Natural killer cell (primary cell): ENCODE data around the gene CHST12. TPM values are rescaled to one million over a fixed set of nuclear protein-coding genes. Genes with fewer than 3 reads are reported as not detected.

Source experiments
- ATAC-seq, 3 donors: fragments of 150-1000 bp in 2 of 3; fragments of 200-7000 bp in 1 of 3; cut with Tn5 transposase; 1 replicate in 1 of 3; 2 replicates in 2 of 3; pipeline ENCODE4 v1.10.0; 2021; ENCODE audit warnings: mild to moderate bottlenecking in 2 of 3, moderate library complexity in 2 of 3
- DNase-seq, 2 donors: peaks; one replicate each; pipeline versions ENCODE4 v3.0.0 to v3.0.0-alpha.2; 2013 to 2021; ENCODE audit warnings: mixed read lengths in 1 of 2
- H3K27ac ChIP-seq: one replicate; pipeline ENCODE4 v1.5.1; 2013; ENCODE audit warnings: mild to moderate bottlenecking, low read length
- H3K27me3 ChIP-seq: one replicate; pipeline ENCODE4 v1.6.1; 2013; ENCODE audit warnings: low read length; ENCODE audit not compliant: control insufficient read depth, insufficient read depth
- H3K36me3 ChIP-seq: one replicate; pipeline ENCODE4 v1.6.1; 2013; ENCODE audit warnings: low read length; ENCODE audit not compliant: control insufficient read depth, insufficient read depth
- H3K4me1 ChIP-seq: one replicate; pipeline ENCODE4 v1.6.1; 2013; ENCODE audit warnings: low read length; ENCODE audit not compliant: control insufficient read depth, insufficient read depth
- H3K4me3 ChIP-seq: one replicate; pipeline ENCODE4 v1.5.1; 2013; ENCODE audit warnings: low read length
- H3K9me3 ChIP-seq: one replicate; pipeline ENCODE4 v1.6.1; 2013; ENCODE audit warnings: low read length; ENCODE audit not compliant: control insufficient read depth, insufficient read depth
- H3K27ac Mint-ChIP-seq, 2 donors: one replicate each; pipeline ENCODE4 v1.8.0; 2022; ENCODE audit warnings: mild to moderate bottlenecking in 2 of 2, mixed read lengths in 2 of 2, moderate library complexity in 1 of 2
- H3K27me3 Mint-ChIP-seq, 2 donors: one replicate each; pipeline ENCODE4 v1.8.0; 2022; ENCODE audit warnings: low read depth in 2 of 2, mixed read lengths in 2 of 2
- H3K36me3 Mint-ChIP-seq: one replicate; pipeline ENCODE4 v1.8.0; 2022; ENCODE audit warnings: mixed read lengths
- H3K4me1 Mint-ChIP-seq, 2 donors: one replicate each; pipeline ENCODE4 v1.8.0; 2022; ENCODE audit warnings: mixed read lengths in 2 of 2
- H3K4me3 Mint-ChIP-seq: one replicate; pipeline ENCODE4 v1.8.0; 2022; ENCODE audit warnings: mild to moderate bottlenecking, moderate library complexity, mixed read lengths
- H3K9me3 Mint-ChIP-seq, 2 donors: one replicate each; pipeline ENCODE4 v1.8.0; 2022; ENCODE audit warnings: mixed read lengths in 2 of 2
- WGBS: methylation state at CpG from one replicate; pipeline ENCODE4 v1.1.7; 2013; ENCODE audit warnings: missing lambda C conversion rate; ENCODE audit not compliant: insufficient coverage; 5-methylcytosine and 5-hydroxymethylcytosine counted together
- intact Hi-C: fragments of 100-400 bp; cut with micrococcal nuclease; formaldehyde crosslinking; loops from one replicate; pipeline ENCODE4 v1.14.2; 2022
- total RNA-seq, 4 donors: library from RNA; stranded (reverse); fragments of 120-200 nt in 1 of 4; gene quantifications; one replicate each; pipeline versions ENCODE4 v1.2.3 to v1.2.4, GENCODE V29; 2013 to 2022
- TF ChIP-seq, protein P1 (sequence below): fragments of 200-600 bp; IDR thresholded peaks from one replicate; pipeline ENCODE4 v1.8.0; 2022; ENCODE audit warnings: antibody characterized with exemption

Gene CHST12
- total RNA-seq, 3 donors from 2014 or later (not counting 1 experiment from before 2014, with no cell fraction given): 102 to 159 (median 124) TPM

DNA sequence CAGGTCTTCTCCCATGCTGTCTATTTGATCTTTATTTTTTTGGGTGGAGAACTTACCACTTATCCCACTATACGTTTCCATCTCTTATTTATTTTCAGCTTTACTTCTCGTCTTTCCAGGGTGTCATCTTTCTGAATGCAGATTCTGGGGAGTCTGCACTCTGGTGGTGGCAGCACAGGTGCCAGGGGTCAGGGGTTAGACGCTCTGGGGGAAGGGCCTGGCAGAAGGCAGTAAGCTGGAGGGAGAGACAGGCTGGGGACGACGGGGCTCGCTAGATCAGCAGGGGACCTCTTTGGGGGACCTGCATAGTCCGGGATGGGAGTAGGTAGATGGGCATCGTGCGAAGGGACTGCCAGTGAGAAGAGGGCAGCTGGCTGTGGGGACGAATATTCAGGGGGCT is 22.3 kb downstream of the CHST12 start:
- H3K4me1 ChIP-seq: peaks cover 64% of the 10 kb centered on the region
- no peaks in the 10 kb centered on the region for H3K27me3 ChIP-seq
- Mint-ChIP-seq H3K27ac (peak overlapping the region; percentile 65 to 76), H3K9me3 (no peaks in the 10 kb centered on the region), H3K36me3 (peaks cover 1% of the 10 kb centered on the region), H3K4me1 (peaks cover 65 to 68% of the 10 kb centered on the region in 2 donors), H3K27me3 (no peaks in the 10 kb centered on the region), H3K4me3 (no peak overlapping the region)
- peaks cover 3% of the 10 kb centered on the region for H3K9me3 ChIP-seq
- intact Hi-C loops: no loop called here
- H3K4me3 ChIP-seq: no peak overlapping the region
- 94% methylated on average over 9 of the region's 10 CpGs for WGBS
- TF ChIP-seq, protein P1, sequence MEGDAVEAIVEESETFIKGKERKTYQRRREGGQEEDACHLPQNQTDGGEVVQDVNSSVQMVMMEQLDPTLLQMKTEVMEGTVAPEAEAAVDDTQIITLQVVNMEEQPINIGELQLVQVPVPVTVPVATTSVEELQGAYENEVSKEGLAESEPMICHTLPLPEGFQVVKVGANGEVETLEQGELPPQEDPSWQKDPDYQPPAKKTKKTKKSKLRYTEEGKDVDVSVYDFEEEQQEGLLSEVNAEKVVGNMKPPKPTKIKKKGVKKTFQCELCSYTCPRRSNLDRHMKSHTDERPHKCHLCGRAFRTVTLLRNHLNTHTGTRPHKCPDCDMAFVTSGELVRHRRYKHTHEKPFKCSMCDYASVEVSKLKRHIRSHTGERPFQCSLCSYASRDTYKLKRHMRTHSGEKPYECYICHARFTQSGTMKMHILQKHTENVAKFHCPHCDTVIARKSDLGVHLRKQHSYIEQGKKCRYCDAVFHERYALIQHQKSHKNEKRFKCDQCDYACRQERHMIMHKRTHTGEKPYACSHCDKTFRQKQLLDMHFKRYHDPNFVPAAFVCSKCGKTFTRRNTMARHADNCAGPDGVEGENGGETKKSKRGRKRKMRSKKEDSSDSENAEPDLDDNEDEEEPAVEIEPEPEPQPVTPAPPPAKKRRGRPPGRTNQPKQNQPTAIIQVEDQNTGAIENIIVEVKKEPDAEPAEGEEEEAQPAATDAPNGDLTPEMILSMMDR: no peak
- H3K36me3 ChIP-seq: peaks cover 11% of the 10 kb centered on the region
- no peak overlapping the region for H3K27ac ChIP-seq
- ATAC-seq (no peak), DNase-seq (no peak)

DNA sequence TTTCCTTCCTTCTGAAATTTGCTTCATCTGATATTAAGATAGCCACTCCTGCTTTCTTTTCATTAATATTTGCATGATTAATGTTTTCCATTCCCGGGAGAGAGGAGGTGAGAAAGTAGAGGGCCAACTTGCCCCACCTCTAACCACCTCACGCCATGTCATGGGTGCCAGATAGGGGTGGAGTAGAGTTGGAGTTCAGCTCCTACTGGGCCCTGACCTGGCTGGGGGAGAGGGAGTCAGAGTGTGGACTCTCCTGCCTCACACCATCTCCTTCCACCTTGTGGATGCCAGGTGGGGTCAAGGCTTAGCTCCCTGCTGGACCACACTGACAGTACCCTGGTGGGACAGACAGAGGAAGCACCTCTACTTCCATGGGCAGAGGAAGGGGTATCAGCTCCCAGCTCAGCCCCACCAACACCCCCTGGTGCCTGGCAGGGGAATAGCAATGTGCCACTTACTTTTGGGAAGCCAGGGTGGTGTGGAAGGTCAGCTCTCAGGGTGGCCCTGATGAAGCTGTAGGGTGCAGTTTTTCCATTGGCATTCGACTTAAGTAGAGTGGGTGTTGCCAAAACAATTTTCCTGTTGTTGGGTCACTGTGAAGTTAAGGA is 28.0 kb downstream of the CHST12 start:
- TF ChIP-seq, protein P1: peak; percentile 62
- 76% methylated on average over 3 of the region's 3 CpGs for WGBS
- peaks cover 3% of the 10 kb centered on the region in 2 donors for H3K9me3 Mint-ChIP-seq

DNA sequence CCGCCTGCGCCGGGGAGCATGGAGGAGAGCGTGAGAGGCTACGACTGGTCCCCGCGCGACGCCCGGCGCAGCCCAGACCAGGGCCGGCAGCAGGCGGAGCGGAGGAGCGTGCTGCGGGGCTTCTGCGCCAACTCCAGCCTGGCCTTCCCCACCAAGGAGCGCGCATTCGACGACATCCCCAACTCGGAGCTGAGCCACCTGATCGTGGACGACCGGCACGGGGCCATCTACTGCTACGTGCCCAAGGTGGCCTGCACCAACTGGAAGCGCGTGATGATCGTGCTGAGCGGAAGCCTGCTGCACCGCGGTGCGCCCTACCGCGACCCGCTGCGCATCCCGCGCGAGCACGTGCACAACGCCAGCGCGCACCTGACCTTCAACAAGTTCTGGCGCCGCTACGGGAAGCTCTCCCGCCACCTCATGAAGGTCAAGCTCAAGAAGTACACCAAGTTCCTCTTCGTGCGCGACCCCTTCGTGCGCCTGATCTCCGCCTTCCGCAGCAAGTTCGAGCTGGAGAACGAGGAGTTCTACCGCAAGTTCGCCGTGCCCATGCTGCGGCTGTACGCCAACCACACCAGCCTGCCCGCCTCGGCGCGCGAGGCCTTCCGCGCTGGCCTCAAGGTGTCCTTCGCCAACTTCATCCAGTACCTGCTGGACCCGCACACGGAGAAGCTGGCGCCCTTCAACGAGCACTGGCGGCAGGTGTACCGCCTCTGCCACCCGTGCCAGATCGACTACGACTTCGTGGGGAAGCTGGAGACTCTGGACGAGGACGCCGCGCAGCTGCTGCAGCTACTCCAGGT is 29.7 kb downstream of the CHST12 start:
- WGBS: 98% methylated on average over 85 of the region's 85 CpGs
- Histone ChIP-seq H3K36me3 (peaks cover 53% of the 10 kb centered on the region), H3K4me3 (no peak overlapping the region), H3K27me3 (no peaks in the 10 kb centered on the region), H3K27ac (no peak overlapping the region), H3K4me1 (peaks cover 20% of the 10 kb centered on the region), H3K9me3 (peaks cover 8% of the 10 kb centered on the region)
- Mint-ChIP-seq H3K36me3 (peaks cover 7% of the 10 kb centered on the region), H3K9me3 (peaks cover 3% of the 10 kb centered on the region in 2 donors), H3K27ac (no peak overlapping the region), H3K27me3 (no peaks in the 10 kb centered on the region), H3K4me3 (no peak overlapping the region), H3K4me1 (peaks cover 51 to 54% of the 10 kb centered on the region in 2 donors)
- intact Hi-C loops: loop anchor here (10.0 kb wide), 1 partner anchor 48 kb away; no protein-coding TSS in a partner anchor
- ATAC-seq (no peak), DNase-seq (no peak)
- TF ChIP-seq, protein P1: no peak

More for the DNA sequence above, 28.0 kb downstream of the CHST12 start:
- intact Hi-C loops: loop anchor here (10.0 kb wide), 1 partner anchor 47 kb away; no protein-coding TSS in a partner anchor
- H3K36me3 ChIP-seq: peaks cover 36% of the 10 kb centered on the region
- peaks cover 24% of the 10 kb centered on the region for H3K4me1 ChIP-seq
- no peak overlapping the region for H3K4me3 ChIP-seq
- H3K27ac ChIP-seq: no peak overlapping the region
- Mint-ChIP-seq H3K27me3 (no peaks in the 10 kb centered on the region), H3K27ac (peak overlapping the region; percentile 47 to 51), H3K36me3 (peaks cover 7% of the 10 kb centered on the region), H3K4me3 (no peak overlapping the region), H3K4me1 (peaks cover 65 to 68% of the 10 kb centered on the region in 2 donors)
- H3K27me3 ChIP-seq: no peaks in the 10 kb centered on the region
- H3K9me3 ChIP-seq: peaks cover 8% of the 10 kb centered on the region
- peak; percentile 44 to 69 for DNase-seq
- ATAC-seq: peak; percentile 71 to 90 (median 77)
